ENCODE results near the gene SOHLH2.

The SOHLH2 gene

GRCh38 chr13:36175621-36176020 lies 38.7 kb downstream of the SOHLH2 start:
- H3K4me2 ChIP-seq (ENCODE audit: low read length), result no peak overlapping the region
- H2AFZ ChIP-seq, result no peak overlapping the region
- H3K4me3 ChIP-seq (ENCODE audit: low read depth, low read length), result no peak overlapping the region
- no peaks in the 10 kb centered on the region for H3K4me1 ChIP-seq
- H3K27ac ChIP-seq, result no peak overlapping the region
- no peaks in the 10 kb centered on the region for H3K36me3 ChIP-seq (ENCODE audit: control insufficient read depth, insufficient read depth, low read length)
- no peaks in the 10 kb centered on the region for H3K27me3 ChIP-seq (ENCODE audit: control insufficient read depth, insufficient read depth, low read length)
- no peak for TF ChIP-seq CTCF (IDR thresholded peaks at IDR 0.05)
- no peaks in the 10 kb centered on the region for H3K79me2 ChIP-seq
- no peak overlapping the region for H3K9ac ChIP-seq
- H3K9me3 ChIP-seq (ENCODE audit: control insufficient read depth, low read length), result no peaks in the 10 kb centered on the region

- Histone ChIP-seq H3K4me3 (ENCODE audit: low read depth, low read length) (no peak overlapping the region), H3K36me3 (ENCODE audit: control insufficient read depth, insufficient read depth, low read length) (no peaks in the 10 kb centered on the region), H3K79me2 (no peaks in the 10 kb centered on the region), H3K4me2 (ENCODE audit: low read length) (no peak overlapping the region), H2AFZ (no peak overlapping the region), H3K9ac (no peak overlapping the region), H3K4me1 (no peaks in the 10 kb centered on the region), H3K27me3 (ENCODE audit: control insufficient read depth, insufficient read depth, low read length) (no peaks in the 10 kb centered on the region), H3K9me3 (ENCODE audit: control insufficient read depth, low read length) (no peaks in the 10 kb centered on the region), H3K27ac (no peak overlapping the region)
- no peak for TF ChIP-seq CTCF (IDR thresholded peaks at IDR 0.05)
Measured at GRCh38 chr13:36174923-36175322, 39.4 kb downstream of the SOHLH2 start.

- Histone ChIP-seq H3K79me2 (no peaks in the 10 kb centered on the region), H3K4me2 (ENCODE audit: low read length) (no peak overlapping the region), H3K36me3 (ENCODE audit: control insufficient read depth, insufficient read depth, low read length) (no peaks in the 10 kb centered on the region), H3K4me1 (no peaks in the 10 kb centered on the region), H3K9me3 (ENCODE audit: control insufficient read depth, low read length) (no peaks in the 10 kb centered on the region), H3K4me3 (ENCODE audit: low read depth, low read length) (no peak overlapping the region), H3K27me3 (ENCODE audit: control insufficient read depth, insufficient read depth, low read length) (no peaks in the 10 kb centered on the region), H2AFZ (no peak overlapping the region), H3K27ac (no peak overlapping the region), H3K9ac (no peak overlapping the region)
- TF ChIP-seq CTCF (IDR thresholded peaks at IDR 0.05), result no peak
Measured at GRCh38 chr13:36173571-36174322, 40.6 kb downstream of the SOHLH2 start.

- no peak overlapping the region for H2AFZ ChIP-seq
- no peak overlapping the region for H3K9ac ChIP-seq
- H3K4me1 ChIP-seq, result peaks cover 3% of the 10 kb centered on the region
- no peak overlapping the region for H3K4me2 ChIP-seq (ENCODE audit: low read length)
- no peaks in the 10 kb centered on the region for H3K9me3 ChIP-seq (ENCODE audit: control insufficient read depth, low read length)
- no peak overlapping the region for H3K4me3 ChIP-seq (ENCODE audit: low read depth, low read length)
- no peak for TF ChIP-seq CTCF (IDR thresholded peaks at IDR 0.05)
- no peaks in the 10 kb centered on the region for H3K27me3 ChIP-seq (ENCODE audit: control insufficient read depth, insufficient read depth, low read length)
- H3K27ac ChIP-seq, result no peak overlapping the region
- H3K79me2 ChIP-seq, result no peaks in the 10 kb centered on the region
- no peaks in the 10 kb centered on the region for H3K36me3 ChIP-seq (ENCODE audit: control insufficient read depth, insufficient read depth, low read length)
Measured at GRCh38 chr13:36166046-36166445, 48.3 kb downstream of the SOHLH2 start.

- Histone ChIP-seq H3K27ac (peak overlapping the region; percentile 19), H3K4me2 (ENCODE audit: low read length) (no peak overlapping the region)
Measured at GRCh38 chr13:36163809-36164308, 50.5 kb downstream of the SOHLH2 start.

More at GRCh38 chr13:36163809-36164308, 50.5 kb downstream of the SOHLH2 start:
- Histone ChIP-seq H3K4me3 (ENCODE audit: low read depth, low read length) (no peak overlapping the region), H3K79me2 (no peaks in the 10 kb centered on the region), H3K36me3 (ENCODE audit: control insufficient read depth, insufficient read depth, low read length) (no peaks in the 10 kb centered on the region), H3K4me1 (peaks cover 3% of the 10 kb centered on the region), H3K9me3 (ENCODE audit: control insufficient read depth, low read length) (no peaks in the 10 kb centered on the region), H3K27me3 (ENCODE audit: control insufficient read depth, insufficient read depth, low read length) (no peaks in the 10 kb centered on the region), H2AFZ (no peak overlapping the region), H3K9ac (no peak overlapping the region)
- TF ChIP-seq CTCF (IDR thresholded peaks at IDR 0.05), result no peak
